ENCODE data around the gene NTNG2. TPM values are rescaled to one million over a fixed set of nuclear protein-coding genes. Genes with fewer than 3 reads are reported as not detected.
A peak's percentile ranks its signal among the peaks of the same experiment; 100 is the strongest.

NTNG2 gene
- total RNA-seq, 2 donors from 2014 or later = 0.26 to 2.0 TPM

DNA sequence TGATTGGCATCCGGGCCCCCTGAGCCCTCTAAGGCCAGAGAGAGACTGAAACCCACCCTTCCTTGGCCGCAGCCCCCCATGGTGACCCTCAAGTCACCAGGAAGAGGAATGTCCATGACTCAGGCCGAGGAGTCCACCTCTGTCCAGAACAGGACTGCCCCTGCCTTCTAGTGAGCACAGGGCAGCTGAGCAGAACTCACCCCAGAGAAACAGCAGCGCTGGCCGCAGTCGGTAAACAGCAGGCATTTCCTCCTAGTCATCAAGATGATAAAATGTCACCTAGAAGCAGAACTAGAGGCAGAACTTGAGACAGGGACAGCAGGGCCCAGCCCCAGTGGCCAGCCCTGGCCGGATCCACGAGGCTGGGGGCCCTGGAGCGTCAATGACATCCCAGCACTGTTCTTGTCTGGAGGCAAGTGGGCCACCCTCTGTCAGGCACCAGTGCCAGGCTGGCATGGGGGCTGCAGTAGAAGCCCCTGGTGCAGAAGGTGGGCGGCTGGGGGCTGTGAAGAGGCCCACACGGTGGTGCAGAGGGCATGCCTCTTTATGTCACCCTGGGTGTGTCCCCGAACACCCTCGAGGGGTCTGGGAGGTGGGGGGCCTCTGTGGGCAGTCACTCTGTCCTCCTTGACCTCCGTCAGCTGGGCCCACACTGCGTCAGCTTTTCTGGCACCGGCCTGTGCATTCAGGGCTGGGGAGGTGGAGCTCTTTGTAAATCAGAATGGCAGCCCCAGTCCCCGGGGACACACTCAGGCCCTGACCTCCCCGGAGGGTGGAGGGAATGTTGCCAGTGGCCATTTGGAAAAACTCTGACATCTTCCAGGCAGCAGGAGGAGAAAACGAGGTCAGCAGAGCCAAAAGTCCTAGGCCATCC, 83.0 kb downstream of the NTNG2 start:
- peak in 1 of 3 donors; percentile 15 for TF ChIP-seq POLR2A (IDR thresholded peaks at IDR 0.05)
- no peak for TF ChIP-seq CTCF (IDR thresholded peaks at IDR 0.05)
- Histone ChIP-seq H3K36me3 (replicated peaks in 1 of 2; ENCODE audit: insufficient read depth in 1 of 2, low read depth in 2 of 2) (no peaks in the 10 kb centered on the region), H3K4me1 (peaks cover 62% of the 10 kb centered on the region), H3K27ac (peak overlapping the region; percentile 54 to 79 (median 64)), H3K9me3 (no peaks in the 10 kb centered on the region), H3K4me3 (no peak overlapping the region), H3K27me3 (no peaks in the 10 kb centered on the region)
- ATAC-seq = no peak
- intact Hi-C loops (cut with DNase I) = no loop called here
- WGBS, 2 donors = 23 to 35% methylated on average over 7 to 19 of the region's 19 CpGs
- peak; percentile 50 to 62 (median 57) for DNase-seq

GRCh38 chr9:132245465-132245864, 83.6 kb downstream of the NTNG2 start:
- no peak for ATAC-seq
- Histone ChIP-seq H3K27ac (peak overlapping the region in 3 of 4 donors; percentile 59 to 79 (median 70)), H3K27me3 (no peaks in the 10 kb centered on the region), H3K4me1 (peaks cover 60% of the 10 kb centered on the region), H3K9me3 (no peaks in the 10 kb centered on the region), H3K4me3 (no peak overlapping the region), H3K36me3 (replicated peaks in 1 of 2; ENCODE audit: insufficient read depth in 1 of 2, low read depth in 2 of 2) (no peaks in the 10 kb centered on the region)
- intact Hi-C loops (cut with DNase I) = no loop called here
- TF ChIP-seq CTCF (IDR thresholded peaks at IDR 0.05) (no peak), POLR2A (IDR thresholded peaks at IDR 0.05) (no peak)
- no peak for DNase-seq
- 87 to 98% methylated on average over 8 to 9 of the region's 9 CpGs for WGBS, 2 donors

GRCh38 chr9:132247942-132248341, 86.1 kb downstream of the NTNG2 start:
- ATAC-seq (no peak), DNase-seq (no peak)
- no peak for TF ChIP-seq CTCF (IDR thresholded peaks at IDR 0.05)
- intact Hi-C loops (cut with DNase I) = no loop called here
- Histone ChIP-seq H3K4me3 (no peak overlapping the region), H3K4me1 (peaks cover 40% of the 10 kb centered on the region), H3K27ac (no peak overlapping the region), H3K36me3 (replicated peaks in 1 of 2; ENCODE audit: insufficient read depth in 1 of 2, low read depth in 2 of 2) (no peaks in the 10 kb centered on the region), H3K9me3 (no peaks in the 10 kb centered on the region), H3K27me3 (no peaks in the 10 kb centered on the region)
- WGBS, 2 donors = 84 to 92% methylated on average over 6 to 8 of the region's 8 CpGs

- no peaks in the 10 kb centered on the region for H3K36me3 ChIP-seq (replicated peaks in 1 of 2; ENCODE audit: insufficient read depth in 1 of 2, low read depth in 2 of 2)
- intact Hi-C loops (cut with DNase I) = no loop called here
- peak overlapping the region in 3 of 4 donors; percentile 39 to 62 (median 48) for H3K27ac ChIP-seq
- no peak overlapping the region for H3K4me3 ChIP-seq
- no peak for TF ChIP-seq POLR2A (IDR thresholded peaks at IDR 0.05)
- peak in 1 of 7 experiments; percentile 28 for TF ChIP-seq CTCF (IDR thresholded peaks at IDR 0.05)
- 0 to 24% methylated on average over 1 to 5 of the region's 6 CpGs for WGBS, 2 donors
- ATAC-seq (peak; percentile 95), DNase-seq (peak; percentile 98 to 100 (median 100))
- H3K27me3 ChIP-seq = no peaks in the 10 kb centered on the region
- no peaks in the 10 kb centered on the region for H3K9me3 ChIP-seq
- H3K4me1 ChIP-seq = peaks cover 28% of the 10 kb centered on the region
Measured at GRCh38 chr9:132249123-132249522, 87.3 kb downstream of the NTNG2 start.

Measured in body of pancreas (tissue), 4 donors.